K562 (cell line): Measurements from ENCODE around the gene SLC49A3. TPM values are rescaled to one million over a fixed set of nuclear protein-coding genes. Genes with fewer than 3 reads are reported as not detected.

Experiments
- BACH1 ChIP-seq: fragments of 200-800 bp; sonication (Bioruptor generic); IDR thresholded peaks from 2 replicates; pipeline ENCODE4 v1.6.1; 2016; ENCODE audit warnings: missing genetic modification characterization, missing compliant biosample characterization
- CREB3L1 ChIP-seq: fragments of 450-650 bp; IDR thresholded peaks from 2 replicates; pipeline ENCODE4 v1.6.1; 2014; ENCODE audit warnings: low read depth, mild to moderate bottlenecking, moderate library complexity, borderline replicate concordance
- KDM4B ChIP-seq, 2 experiments: fragments of 450-650 bp in 1 of 2; sonication (generic) in 1 of 2; IDR thresholded peaks; 2 replicates each; pipeline ENCODE4 v1.6.1; 2016 to 2017; ENCODE audit warnings: borderline replicate concordance in 2 of 2, antibody characterized with exemption in 1 of 2, low read depth in 1 of 2, mild to moderate bottlenecking in 1 of 2
- KLF1 ChIP-seq: fragments of 450-650 bp; IDR thresholded peaks from 2 replicates; pipeline ENCODE4 v1.6.1; 2016; ENCODE audit warnings: missing genetic modification characterization, missing compliant biosample characterization
- L3MBTL2 ChIP-seq: fragments of 450-650 bp; IDR thresholded peaks from 2 replicates; pipeline ENCODE4 v1.6.1; 2016; ENCODE audit warnings: mild to moderate bottlenecking, moderate library complexity
- MGA ChIP-seq: fragments of 450-650 bp; IDR thresholded peaks from 2 replicates; pipeline ENCODE4 v1.6.1; 2016; ENCODE audit warnings: mild to moderate bottlenecking, moderate library complexity
- NFIC ChIP-seq: fragments of 450-650 bp; IDR thresholded peaks from 2 replicates; pipeline ENCODE4 v1.6.1; 2017; ENCODE audit warnings: mild to moderate bottlenecking, inconsistent platforms
- PBX2 ChIP-seq, 2 experiments: IDR thresholded peaks in 1 of 2; conservative IDR thresholded peaks in 1 of 2; 2 replicates each; pipeline ENCODE4 v1.6.1; 2016; ENCODE audit warnings: low read depth in 2 of 2, mild to moderate bottlenecking in 1 of 2, missing compliant biosample characterization in 1 of 2, missing genetic modification characterization in 1 of 2, moderate library complexity in 1 of 2
- ZNF174 ChIP-seq: fragments of 250-450 bp; sonication (Bioruptor Pico); IDR thresholded peaks from 2 replicates; pipeline ENCODE4 v1.4.0; 2020; ENCODE audit warnings: mild to moderate bottlenecking
- ZNF436 ChIP-seq: fragments of 250-450, 450-650 bp; sonication (Bioruptor Pico); formaldehyde crosslinking; IDR thresholded peaks from 2 replicates; pipeline ENCODE4 v1.7.0; 2020; ENCODE audit warnings: mild to moderate bottlenecking
- polyA plus RNA-seq, 8 experiments: library from polyadenylated mRNA; depleted of rRNA in 4 of 8; stranded (reverse) in 5 of 8; unstranded in 3 of 8; fragments of >200 nt; fragmentation: Nextera tagmentation in 2 of 8; fragmentation: Illumina TruSeq in 1 of 8; extraction: Ambion mirVana in 2 of 8; extraction: Trizol in 1 of 8; gene quantifications; 2 replicates each; pipeline versions ENCODE4 v1.2.1 to v1.2.3, GENCODE V29; 2011 to 2014; ENCODE audit warnings: inconsistent platforms in 1 of 8, missing spikeins in 1 of 8
- total RNA-seq, 7 experiments: library from RNA; depleted of rRNA in 6 of 7; stranded (reverse); fragments of >200 nt in 6 of 7; fragmentation: Illumina TruSeq in 2 of 7; extraction: Trizol in 2 of 7; gene quantifications; 2 replicates each; pipeline versions ENCODE4 v1.2.1 to v1.2.3, GENCODE V29; 2011 to 2021; ENCODE audit warnings: low replicate concordance in 1 of 7

The SLC49A3 gene
- total and polyA plus RNA-seq, 9 of the 15 experiments (the other 6 are each of a cell fraction or from before 2014, with no cell fraction given): 0.24 to 0.41 TPM; not detected in 7

GRCh38 chr4:687048-687970, 1.6 kb downstream of the SLC49A3 start (continued):
- peak; percentile 70 for TF ChIP-seq MGA
- no peak for TF ChIP-seq BACH1 (tag)
- no peak for TF ChIP-seq KLF1 (tag)
- no peak for TF ChIP-seq KDM4B (IDR thresholded peaks at IDR 0.05; ENCODE audit: borderline replicate concordance in 2 of 2, low read depth in 1 of 2)
- peak; percentile 87 for TF ChIP-seq PBX2 (CRISPR knock-in tag; IDR thresholded peaks at IDR 0.05; ENCODE audit: low read depth)
- peak; percentile 85 for TF ChIP-seq PBX2 (tag; conservative IDR thresholded peaks at IDR 0.05; ENCODE audit: low read depth)
- TF ChIP-seq ZNF174 (CRISPR knock-in tag): no peak
- TF ChIP-seq L3MBTL2: peak; percentile 74
- TF ChIP-seq ZNF436: no peak
- TF ChIP-seq CREB3L1: peak; percentile 55; the same call in 1 of the 2 replicates
- TF ChIP-seq NFIC: no peak
